ENCODE data around the gene CPEB3. TPM values are rescaled to one million over a fixed set of nuclear protein-coding genes. Genes with fewer than 3 reads are reported as not detected.

Gene CPEB3
- total and polyA plus RNA-seq, 9 of the 15 experiments (the other 6 are each of a cell fraction or from before 2014, with no cell fraction given), result 0.15 to 1.2 (median 0.51) TPM

DNA sequence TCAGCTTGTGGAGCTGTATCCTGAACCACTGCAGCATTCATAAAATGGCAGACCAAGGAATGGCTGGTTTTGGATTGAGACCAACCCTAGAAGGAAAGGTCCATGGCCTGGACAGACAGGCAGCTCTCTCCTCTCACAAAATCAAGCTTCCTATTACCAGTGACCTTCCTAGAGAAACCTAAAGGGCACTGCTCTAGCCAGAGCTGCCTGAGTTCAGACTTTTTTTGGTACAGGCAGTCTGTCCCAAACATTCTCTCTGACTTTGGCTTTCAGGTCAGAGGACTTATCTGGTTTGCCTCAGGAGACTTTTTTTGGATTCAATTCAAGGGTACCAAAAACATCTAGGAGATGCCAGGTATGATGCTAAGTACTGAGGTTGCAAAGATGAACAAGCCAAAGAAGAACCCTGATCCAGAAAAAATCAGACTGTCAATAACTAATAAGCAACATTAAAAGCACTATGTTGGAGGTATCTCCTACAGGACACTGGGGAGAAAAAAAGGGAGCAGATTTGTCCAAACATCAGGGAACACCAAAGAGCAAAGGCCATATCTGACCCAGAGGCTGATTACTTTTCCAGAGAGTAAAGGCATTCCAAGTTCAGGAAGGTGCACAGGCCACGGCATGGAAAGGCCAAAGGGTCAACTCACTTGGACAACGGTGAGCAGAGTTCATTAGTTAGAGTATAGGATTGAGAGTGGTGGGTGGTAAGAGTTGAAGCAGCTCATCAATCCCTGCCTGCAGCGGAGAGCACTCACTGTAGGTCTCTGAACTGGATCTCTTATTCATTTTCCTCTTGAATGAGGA lies 169.0 kb downstream of the CPEB3 start (continued):
- TF ChIP-seq, protein P1, sequence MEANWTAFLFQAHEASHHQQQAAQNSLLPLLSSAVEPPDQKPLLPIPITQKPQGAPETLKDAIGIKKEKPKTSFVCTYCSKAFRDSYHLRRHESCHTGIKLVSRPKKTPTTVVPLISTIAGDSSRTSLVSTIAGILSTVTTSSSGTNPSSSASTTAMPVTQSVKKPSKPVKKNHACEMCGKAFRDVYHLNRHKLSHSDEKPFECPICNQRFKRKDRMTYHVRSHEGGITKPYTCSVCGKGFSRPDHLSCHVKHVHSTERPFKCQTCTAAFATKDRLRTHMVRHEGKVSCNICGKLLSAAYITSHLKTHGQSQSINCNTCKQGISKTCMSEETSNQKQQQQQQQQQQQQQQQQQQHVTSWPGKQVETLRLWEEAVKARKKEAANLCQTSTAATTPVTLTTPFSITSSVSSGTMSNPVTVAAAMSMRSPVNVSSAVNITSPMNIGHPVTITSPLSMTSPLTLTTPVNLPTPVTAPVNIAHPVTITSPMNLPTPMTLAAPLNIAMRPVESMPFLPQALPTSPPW (CRISPR knock-in tag; IDR thresholded peaks at IDR 0.05), result no peak
- no peak for TF ChIP-seq SNRNP70 (optimal IDR thresholded peaks at IDR 0.05; ENCODE audit: low read depth, low read length)
- no peak for TF ChIP-seq ZNF778 (CRISPR knock-in tag; IDR thresholded peaks at IDR 0.05)
- no peak for TF ChIP-seq HOXB6 (CRISPR knock-in tag; IDR thresholded peaks at IDR 0.05; ENCODE audit: borderline replicate concordance)
- TF ChIP-seq ZNF197 (CRISPR knock-in tag; IDR thresholded peaks at IDR 0.05; ENCODE audit: low read depth), result no peak
- TF ChIP-seq PTRF (tag; IDR thresholded peaks at IDR 0.05), result no peak
- no peak for TF ChIP-seq TCF3 (CRISPR knock-in tag; IDR thresholded peaks at IDR 0.05)

DNA sequence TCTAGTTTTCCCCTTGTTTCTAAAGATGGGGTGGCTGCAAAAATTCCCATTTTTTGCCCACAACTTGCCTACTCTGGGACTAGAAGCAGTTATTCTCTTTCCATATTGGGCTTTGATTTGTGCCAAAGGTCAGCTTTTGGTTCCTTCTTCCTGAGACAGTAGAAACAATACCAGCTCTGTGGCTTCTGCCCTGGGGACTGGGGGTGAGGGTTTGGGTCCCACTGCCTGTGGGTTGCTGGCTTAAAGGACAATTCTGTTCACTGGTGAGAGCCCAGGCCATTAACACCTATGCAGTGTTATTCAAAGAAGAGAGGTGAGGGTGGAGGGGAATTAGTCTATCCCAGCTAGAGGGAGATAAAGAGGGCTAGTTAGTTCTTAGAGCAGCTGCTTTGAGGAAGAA lies 171.5 kb downstream of the CPEB3 start:
- CTCF ChIA-PET (ENCODE audit: low intra/inter-chr PET ratio), result interaction anchor here (0.6 kb wide), 1 partner anchor 1077 kb away, joined by 5 read pairs; no protein-coding TSS in a partner anchor
- no peak overlapping the region for H3K4me3 ChIP-seq
- no TSS peak for BruUV-seq (replicated peaks)
- TF ChIP-seq, protein P2, sequence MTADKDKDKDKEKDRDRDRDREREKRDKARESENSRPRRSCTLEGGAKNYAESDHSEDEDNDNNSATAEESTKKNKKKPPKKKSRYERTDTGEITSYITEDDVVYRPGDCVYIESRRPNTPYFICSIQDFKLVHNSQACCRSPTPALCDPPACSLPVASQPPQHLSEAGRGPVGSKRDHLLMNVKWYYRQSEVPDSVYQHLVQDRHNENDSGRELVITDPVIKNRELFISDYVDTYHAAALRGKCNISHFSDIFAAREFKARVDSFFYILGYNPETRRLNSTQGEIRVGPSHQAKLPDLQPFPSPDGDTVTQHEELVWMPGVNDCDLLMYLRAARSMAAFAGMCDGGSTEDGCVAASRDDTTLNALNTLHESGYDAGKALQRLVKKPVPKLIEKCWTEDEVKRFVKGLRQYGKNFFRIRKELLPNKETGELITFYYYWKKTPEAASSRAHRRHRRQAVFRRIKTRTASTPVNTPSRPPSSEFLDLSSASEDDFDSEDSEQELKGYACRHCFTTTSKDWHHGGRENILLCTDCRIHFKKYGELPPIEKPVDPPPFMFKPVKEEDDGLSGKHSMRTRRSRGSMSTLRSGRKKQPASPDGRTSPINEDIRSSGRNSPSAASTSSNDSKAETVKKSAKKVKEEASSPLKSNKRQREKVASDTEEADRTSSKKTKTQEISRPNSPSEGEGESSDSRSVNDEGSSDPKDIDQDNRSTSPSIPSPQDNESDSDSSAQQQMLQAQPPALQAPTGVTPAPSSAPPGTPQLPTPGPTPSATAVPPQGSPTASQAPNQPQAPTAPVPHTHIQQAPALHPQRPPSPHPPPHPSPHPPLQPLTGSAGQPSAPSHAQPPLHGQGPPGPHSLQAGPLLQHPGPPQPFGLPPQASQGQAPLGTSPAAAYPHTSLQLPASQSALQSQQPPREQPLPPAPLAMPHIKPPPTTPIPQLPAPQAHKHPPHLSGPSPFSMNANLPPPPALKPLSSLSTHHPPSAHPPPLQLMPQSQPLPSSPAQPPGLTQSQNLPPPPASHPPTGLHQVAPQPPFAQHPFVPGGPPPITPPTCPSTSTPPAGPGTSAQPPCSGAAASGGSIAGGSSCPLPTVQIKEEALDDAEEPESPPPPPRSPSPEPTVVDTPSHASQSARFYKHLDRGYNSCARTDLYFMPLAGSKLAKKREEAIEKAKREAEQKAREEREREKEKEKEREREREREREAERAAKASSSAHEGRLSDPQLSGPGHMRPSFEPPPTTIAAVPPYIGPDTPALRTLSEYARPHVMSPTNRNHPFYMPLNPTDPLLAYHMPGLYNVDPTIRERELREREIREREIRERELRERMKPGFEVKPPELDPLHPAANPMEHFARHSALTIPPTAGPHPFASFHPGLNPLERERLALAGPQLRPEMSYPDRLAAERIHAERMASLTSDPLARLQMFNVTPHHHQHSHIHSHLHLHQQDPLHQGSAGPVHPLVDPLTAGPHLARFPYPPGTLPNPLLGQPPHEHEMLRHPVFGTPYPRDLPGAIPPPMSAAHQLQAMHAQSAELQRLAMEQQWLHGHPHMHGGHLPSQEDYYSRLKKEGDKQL (CRISPR knock-in tag; IDR thresholded peaks at IDR 0.05; ENCODE audit: borderline replicate concordance), result no peak
- intact Hi-C loops (cut with micrococcal nuclease), result no loop called here
- no peaks in the 10 kb centered on the region for H4K20me1 ChIP-seq (replicated peaks; ENCODE audit: control insufficient read depth, insufficient read depth, low read length)
- H3K79me2 ChIP-seq (ENCODE audit: control insufficient read depth, insufficient read depth, low read length), result no peaks in the 10 kb centered on the region
- in situ Hi-C loops (cut with MboI), result no loop called here
- H3K4me1 ChIP-seq (replicated peaks in 1 of 2; ENCODE audit: control insufficient read depth in 2 of 2, insufficient read depth in 2 of 2, low read length in 2 of 2), result no peaks in the 10 kb centered on the region; a peak in 1 of 5 replicates
- H2AFZ ChIP-seq (ENCODE audit: low read depth, low read length), result no peak overlapping the region
- no peak overlapping the region for H3K9ac ChIP-seq (ENCODE audit: insufficient read depth in 1 of 2, low read depth in 2 of 2, low read length in 2 of 2)
- ATAC-seq (no peak), FAIRE-seq (no peak), DNase-seq (ENCODE audit: extremely low read depth in 1 of 4, low spot score in 3 of 4) (no peak)
- H3K9me3 ChIP-seq (replicated peaks; ENCODE audit: control insufficient read depth, insufficient read depth, low read depth, low read length), result no peaks in the 10 kb centered on the region
- no peaks in the 10 kb centered on the region for H3K36me3 ChIP-seq (ENCODE audit: control insufficient read depth, insufficient read depth, low read length)
- POLR2A ChIA-PET, result no interaction called here
- H3K27ac ChIP-seq (ENCODE audit: extremely low read depth, low read depth, low read length), result no peak overlapping the region
- no peak overlapping the region for H3K4me2 ChIP-seq (ENCODE audit: insufficient read depth, low read length)
- no peaks in the 10 kb centered on the region for H3K9me1 ChIP-seq (ENCODE audit: control insufficient read depth, insufficient read depth, low read length)
- H3K27me3 ChIP-seq (ENCODE audit: control insufficient read depth in 2 of 2, insufficient read depth in 2 of 2, low read length in 2 of 2), result no peaks in the 10 kb centered on the region

Measured in K562 (cell line).